HG02623 (cell line): ENCODE measurements around the gene APELA.

Experiments used
- ATAC-seq: cut with Tn5 transposase; IDR thresholded peaks from one replicate; pipeline ENCODE4 v1.9.1; 2021; ENCODE audit warnings: moderate library complexity; ENCODE audit not compliant: unreplicated experiment

Gene APELA

GRCh38 chr4:164876700-164877324 is at the start of gene APELA:
TSS of gene APELA (plus strand) at chr4:164877178. CDS start at chr4:164877332, 154 bp downstream.
- peak; percentile 96 for ATAC-seq

GRCh38 chr4:164828955-164829354 is 48.0 kb upstream of the APELA start:
- no peak for ATAC-seq

- no peak for ATAC-seq
These were observed 30.4 kb upstream of the APELA start for GRCh38 chr4:164846566-164846965.

- ATAC-seq: no peak
These were observed 30.0 kb upstream of the APELA start for GRCh38 chr4:164847016-164847415.

DNA sequence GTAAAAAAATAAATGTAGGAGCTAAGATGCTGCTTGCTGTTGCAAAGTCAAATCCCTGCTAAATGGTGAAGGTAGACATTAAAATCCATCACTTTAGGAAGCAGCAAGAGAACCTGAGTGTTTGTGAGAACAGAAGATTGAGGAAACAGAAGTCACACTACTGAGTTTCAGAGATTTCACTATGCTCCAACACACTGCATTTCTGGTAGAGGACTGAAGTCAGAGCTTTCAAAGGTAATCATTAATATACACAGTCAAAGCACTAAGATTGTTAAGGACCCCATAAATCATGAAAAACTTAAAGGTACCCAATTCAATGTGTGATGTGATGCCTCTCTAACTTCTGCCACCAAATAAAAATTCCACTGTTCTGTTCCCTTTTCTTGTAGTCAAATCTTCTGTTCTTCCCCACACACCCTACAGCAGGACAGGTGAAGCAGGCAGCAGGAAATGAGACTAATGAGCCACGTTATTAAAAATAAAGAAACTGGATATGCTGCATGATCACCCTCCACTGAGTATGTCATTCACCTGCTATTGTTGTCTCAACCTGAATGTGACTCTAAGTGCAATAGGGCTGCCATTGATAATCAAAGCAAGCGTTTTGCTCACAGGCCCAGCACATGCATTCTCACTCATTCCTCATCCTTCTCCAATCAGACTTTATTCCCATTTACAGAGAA is 28.9 kb upstream of the APELA start:
- ATAC-seq: no peak

DNA sequence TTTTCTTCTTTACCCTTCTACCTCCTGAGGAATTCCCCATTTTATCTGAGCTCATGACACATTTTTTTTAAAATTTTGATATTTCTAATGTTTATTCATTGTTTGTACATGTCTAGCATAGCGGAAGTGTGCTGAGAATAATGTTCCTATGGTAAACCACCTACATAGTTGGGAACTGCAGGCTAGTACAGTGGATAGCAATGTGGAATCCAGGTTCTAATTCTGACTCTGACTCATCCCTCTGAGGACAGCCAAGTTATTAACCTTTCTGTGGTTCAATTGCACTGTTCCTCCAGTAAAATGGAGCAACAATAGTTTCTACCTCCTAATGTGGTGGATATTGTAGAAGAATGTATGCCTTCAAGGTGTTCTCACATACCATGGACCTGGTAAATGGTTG is 20.6 kb upstream of the APELA start:
- ATAC-seq: no peak

GRCh38 chr4:164866817-164867490 is 10.0 kb upstream of the APELA start:
- no peak for ATAC-seq

- no peak for ATAC-seq
These were observed 5.3 kb upstream of the APELA start for GRCh38 chr4:164871673-164872072.

GRCh38 chr4:164872481-164872880 is 4.5 kb upstream of the APELA start:
- ATAC-seq: no peak

- no peak for ATAC-seq
These were observed 2.2 kb upstream of the APELA start for GRCh38 chr4:164874789-164875188.

GRCh38 chr4:164880489-164881262 is 3.7 kb downstream of the APELA start:
- no peak for ATAC-seq

GRCh38 chr4:164888096-164888715 is 11.2 kb downstream of the APELA start:
- ATAC-seq: no peak

- ATAC-seq: no peak
These were observed 13.7 kb downstream of the APELA start for GRCh38 chr4:164890691-164891090.

GRCh38 chr4:164892018-164892417 is 15.0 kb downstream of the APELA start:
- peak; percentile 76 for ATAC-seq

GRCh38 chr4:164894702-164895101 is 17.7 kb downstream of the APELA start:
- peak; percentile 65 for ATAC-seq

- ATAC-seq: no peak
These were observed 25.6 kb downstream of the APELA start for GRCh38 chr4:164902608-164903007.

DNA sequence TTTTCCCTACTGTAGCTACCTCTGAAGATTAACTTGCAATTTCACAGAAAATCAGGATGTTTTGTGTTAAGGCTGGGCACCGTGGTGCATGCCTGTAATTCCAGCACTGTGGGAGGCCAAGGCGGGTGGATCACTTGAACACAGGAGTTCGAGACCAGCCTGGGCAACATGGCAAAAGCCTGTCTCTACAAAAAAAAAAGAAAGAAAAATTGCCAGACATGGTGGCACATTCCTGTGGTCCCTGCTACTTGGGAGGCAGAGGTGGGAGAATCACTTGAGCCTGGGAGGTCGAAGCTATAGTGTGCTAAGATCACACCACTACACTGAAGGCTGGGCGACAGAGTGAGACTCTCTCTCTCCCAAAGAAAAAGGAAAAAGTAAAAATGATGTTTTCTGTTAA is 27.4 kb downstream of the APELA start:
- ATAC-seq: no peak

GRCh38 chr4:164904941-164905340 is 28.0 kb downstream of the APELA start:
- ATAC-seq: no peak

DNA sequence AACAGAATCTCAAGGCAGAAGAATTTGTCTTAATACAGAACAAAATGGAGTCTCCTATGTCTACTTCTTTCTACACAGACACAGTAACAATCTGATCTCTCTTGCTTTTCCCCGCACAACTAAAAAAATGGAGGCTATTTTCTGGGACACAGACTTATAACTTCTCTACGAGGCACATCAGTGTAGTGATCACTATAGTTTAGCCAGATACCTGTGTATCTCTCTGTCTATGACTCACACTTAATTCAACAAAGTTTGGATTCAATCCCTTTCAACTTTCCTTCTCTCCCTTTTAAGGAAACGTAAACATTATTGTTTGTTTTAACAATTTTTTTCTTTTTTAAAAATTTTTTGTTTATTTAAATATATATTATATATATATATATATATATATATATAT is 29.4 kb downstream of the APELA start:
- ATAC-seq: no peak

DNA sequence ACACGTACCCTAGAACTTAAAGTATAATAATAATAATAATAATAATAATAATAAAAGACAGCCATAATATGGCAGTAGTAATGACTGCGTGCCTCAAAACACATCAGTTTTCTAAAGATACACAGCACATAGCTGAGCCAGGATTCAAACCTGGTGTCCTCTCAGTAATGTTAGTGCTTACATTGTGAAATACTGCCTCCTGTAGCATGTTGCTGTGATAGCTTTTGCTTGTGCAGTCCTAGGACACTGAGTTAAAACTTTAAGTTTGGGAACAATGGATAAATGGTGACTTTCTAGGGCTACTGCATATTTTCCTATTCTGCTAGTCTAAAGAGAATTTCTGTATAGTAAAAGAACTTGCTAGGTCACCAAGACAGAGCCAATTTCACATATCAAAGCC is 36.5 kb downstream of the APELA start:
- peak; percentile 67 for ATAC-seq

DNA sequence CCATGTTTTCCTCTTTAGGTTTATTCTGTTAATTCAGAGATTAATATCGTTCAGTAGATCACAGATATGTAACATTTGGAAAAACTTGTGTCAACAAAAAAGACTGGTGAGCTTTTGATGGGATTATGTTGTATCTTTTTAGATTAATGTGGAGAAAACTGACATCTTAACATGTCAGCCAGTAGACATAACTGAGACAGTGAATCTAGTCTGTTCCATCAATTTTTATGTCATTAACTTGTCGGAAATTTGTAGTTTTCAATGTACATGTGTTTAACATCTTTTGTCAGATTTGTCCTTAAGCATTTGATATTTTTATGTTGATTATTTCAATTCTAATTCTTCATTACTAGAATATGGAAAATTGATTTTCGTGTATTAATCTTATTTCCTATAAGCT is 42.0 kb downstream of the APELA start:
- ATAC-seq: no peak
